ENCODE data around the gene PSMA6.
"Not testable (repeated sequence)": the region's sequence is repeated elsewhere in the genome, so short reads cannot be mapped to it uniquely, and the experiment has no call there.

Gene PSMA6

GRCh38 chr14:35285168-35286002 lies 6.8 kb upstream of the PSMA6 start:
- no peak for DNase-seq

- DNase-seq = no peak
Measured at GRCh38 chr14:35286003-35286600, 6.1 kb upstream of the PSMA6 start.

GRCh38 chr14:35286707-35287106 lies 5.5 kb upstream of the PSMA6 start:
- DNase-seq = no peak

GRCh38 chr14:35287431-35288013 lies 4.7 kb upstream of the PSMA6 start:
- DNase-seq = no peak

GRCh38 chr14:35289623-35290022 lies 2.6 kb upstream of the PSMA6 start:
- DNase-seq = no peak

GRCh38 chr14:35292770-35293561 lies 784 bp downstream of the PSMA6 start:
- no peak for DNase-seq

- DNase-seq = no peak
Measured at GRCh38 chr14:35295845-35296161, 3.6 kb downstream of the PSMA6 start.

- no peak for DNase-seq
Measured at GRCh38 chr14:35296545-35296944, 4.4 kb downstream of the PSMA6 start.

- DNase-seq = no peak
Measured at GRCh38 chr14:35297706-35298105, 5.5 kb downstream of the PSMA6 start.

- no peak for DNase-seq
Measured at GRCh38 chr14:35298351-35298750, 6.2 kb downstream of the PSMA6 start.

- no peak for DNase-seq
Measured at GRCh38 chr14:35299708-35300107, 7.5 kb downstream of the PSMA6 start.

GRCh38 chr14:35300228-35300627 lies 8.0 kb downstream of the PSMA6 start:
- DNase-seq = no peak

GRCh38 chr14:35301334-35301733 lies 9.2 kb downstream of the PSMA6 start:
- not testable (repeated sequence) for DNase-seq

- DNase-seq = no peak
Measured at GRCh38 chr14:35301735-35302528, 9.8 kb downstream of the PSMA6 start.

GRCh38 chr14:35303149-35303935 lies 11.2 kb downstream of the PSMA6 start:
- no peak for DNase-seq

GRCh38 chr14:35304812-35305462 lies 12.8 kb downstream of the PSMA6 start:
- DNase-seq = no peak

GRCh38 chr14:35305633-35306032 lies 13.5 kb downstream of the PSMA6 start:
- no peak for DNase-seq

- DNase-seq = no peak
Measured at GRCh38 chr14:35306114-35306513, 13.9 kb downstream of the PSMA6 start.

GRCh38 chr14:35317820-35318219 lies 25.6 kb downstream of the PSMA6 start:
- DNase-seq = no peak

GRCh38 chr14:35319509-35319908 lies 27.3 kb downstream of the PSMA6 start:
- no peak for DNase-seq

GRCh38 chr14:35320472-35320871 lies 28.3 kb downstream of the PSMA6 start:
- no peak for DNase-seq

Data from NCI-H774 (cell line).